Measurements from ENCODE around the gene PLEKHG1. TPM values are rescaled to one million over a fixed set of nuclear protein-coding genes. Genes with fewer than 3 reads are reported as not detected.

Gene PLEKHG1
- total and polyA plus RNA-seq, 12 donors, result 2.1 to 14.5 (median 7.6) TPM

DNA sequence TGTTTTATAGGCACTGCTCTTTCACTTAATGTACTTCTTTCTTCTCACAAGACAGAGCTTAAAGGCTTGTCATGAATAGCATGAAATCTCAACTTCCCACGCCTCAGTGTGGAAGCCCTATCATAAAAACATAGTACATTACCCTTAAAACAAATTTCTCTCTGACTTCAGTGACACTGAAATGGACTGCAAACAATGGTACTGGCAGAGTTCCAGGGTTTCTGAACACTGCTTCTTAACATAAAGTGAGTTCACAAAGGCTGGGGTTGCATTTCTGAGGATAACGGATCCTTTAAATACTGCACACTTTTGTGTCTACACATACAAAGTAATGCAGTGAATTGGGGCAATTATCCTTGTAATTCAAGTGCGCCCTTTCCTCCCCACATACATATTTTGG, 32.3 kb upstream of the PLEKHG1 start:
- H3K4me3 ChIP-seq, result no peak overlapping the region
- H3K27ac ChIP-seq, result no peak overlapping the region
- no peaks in the 10 kb centered on the region for H3K9me3 ChIP-seq (replicated peaks in 1 of 3)
- no peaks in the 10 kb centered on the region for H3K4me1 ChIP-seq (replicated peaks in 1 of 2)
- H3K36me3 ChIP-seq (replicated peaks in 1 of 2), result no peaks in the 10 kb centered on the region
- intact Hi-C loops (cut with DNase I), result no loop called here
- no peak for TF ChIP-seq POLR2A (IDR thresholded peaks at IDR 0.05)
- TF ChIP-seq, protein P1, sequence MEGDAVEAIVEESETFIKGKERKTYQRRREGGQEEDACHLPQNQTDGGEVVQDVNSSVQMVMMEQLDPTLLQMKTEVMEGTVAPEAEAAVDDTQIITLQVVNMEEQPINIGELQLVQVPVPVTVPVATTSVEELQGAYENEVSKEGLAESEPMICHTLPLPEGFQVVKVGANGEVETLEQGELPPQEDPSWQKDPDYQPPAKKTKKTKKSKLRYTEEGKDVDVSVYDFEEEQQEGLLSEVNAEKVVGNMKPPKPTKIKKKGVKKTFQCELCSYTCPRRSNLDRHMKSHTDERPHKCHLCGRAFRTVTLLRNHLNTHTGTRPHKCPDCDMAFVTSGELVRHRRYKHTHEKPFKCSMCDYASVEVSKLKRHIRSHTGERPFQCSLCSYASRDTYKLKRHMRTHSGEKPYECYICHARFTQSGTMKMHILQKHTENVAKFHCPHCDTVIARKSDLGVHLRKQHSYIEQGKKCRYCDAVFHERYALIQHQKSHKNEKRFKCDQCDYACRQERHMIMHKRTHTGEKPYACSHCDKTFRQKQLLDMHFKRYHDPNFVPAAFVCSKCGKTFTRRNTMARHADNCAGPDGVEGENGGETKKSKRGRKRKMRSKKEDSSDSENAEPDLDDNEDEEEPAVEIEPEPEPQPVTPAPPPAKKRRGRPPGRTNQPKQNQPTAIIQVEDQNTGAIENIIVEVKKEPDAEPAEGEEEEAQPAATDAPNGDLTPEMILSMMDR (IDR thresholded peaks at IDR 0.05), result no peak
- WGBS, 4 donors, result 72 to 77% (median 74%) methylated on average over 3 of the region's 3 CpGs
- no peak for DNase-seq
- H3K27me3 ChIP-seq, result peaks cover 4% of the 10 kb centered on the region

DNA sequence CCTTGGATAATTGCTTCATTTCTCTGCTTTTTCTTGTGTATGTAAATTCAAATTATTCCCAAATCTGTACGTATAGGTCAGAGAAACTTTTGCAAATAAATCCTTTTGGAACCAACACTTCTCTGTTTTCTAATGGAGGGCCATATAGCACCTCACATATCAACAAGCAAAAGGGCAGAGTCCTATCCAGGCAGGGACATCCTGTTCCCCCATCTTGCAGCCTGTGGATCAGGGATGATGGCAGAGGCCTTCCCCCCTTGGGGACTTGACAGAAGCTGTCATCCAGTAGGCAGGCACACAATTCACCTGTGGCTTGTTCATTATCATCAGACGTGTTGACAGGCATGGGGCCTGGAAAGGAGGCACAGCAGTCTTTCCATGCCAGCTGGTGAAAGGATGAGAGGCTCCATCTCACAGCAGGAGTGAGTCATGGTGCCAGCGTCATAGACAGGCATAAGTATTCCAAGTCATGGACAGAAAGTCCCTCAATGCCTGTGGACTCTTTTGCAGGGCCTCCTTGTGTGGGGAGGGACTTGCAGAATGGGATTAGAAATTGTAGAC, 31.8 kb upstream of the PLEKHG1 start:
- WGBS, 4 donors, result 64 to 76% (median 67%) methylated on average over 3 of the region's 3 CpGs

DNA sequence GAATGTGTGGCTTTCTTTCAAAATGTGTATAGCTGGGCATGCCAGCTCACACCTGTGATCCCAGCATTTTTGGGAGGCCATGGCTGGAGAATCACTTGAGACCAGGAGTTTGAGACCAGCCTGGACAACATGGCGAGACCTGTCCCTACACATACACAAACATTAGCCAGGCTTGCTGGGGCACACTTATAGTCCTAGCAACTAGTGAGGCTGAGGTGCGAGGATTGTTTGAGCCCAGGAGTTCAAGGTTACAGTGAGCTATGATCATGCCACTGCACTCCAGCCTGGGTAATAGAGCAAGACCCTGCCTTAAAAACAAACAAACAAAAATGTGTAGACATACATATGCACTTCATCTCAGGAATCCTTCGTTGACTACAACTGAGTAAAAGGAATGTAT, 31.1 kb upstream of the PLEKHG1 start:
- Histone ChIP-seq H3K9me3 (replicated peaks in 1 of 3) (no peaks in the 10 kb centered on the region), H3K4me3 (no peak overlapping the region), H3K36me3 (replicated peaks in 1 of 2) (no peaks in the 10 kb centered on the region), H3K27me3 (peaks cover 4% of the 10 kb centered on the region), H3K4me1 (replicated peaks in 1 of 2) (no peaks in the 10 kb centered on the region), H3K27ac (no peak overlapping the region)
- no peak for DNase-seq
- 81 to 86% (median 84%) methylated on average over 2 to 3 of the region's 3 CpGs for WGBS, 4 donors
- TF ChIP-seq, protein P1 (IDR thresholded peaks at IDR 0.05), result no peak
- no peak for TF ChIP-seq POLR2A (IDR thresholded peaks at IDR 0.05)
- intact Hi-C loops (cut with DNase I), result no loop called here

More for the DNA sequence above, 31.8 kb upstream of the PLEKHG1 start:
- Histone ChIP-seq H3K9me3 (replicated peaks in 1 of 3) (no peaks in the 10 kb centered on the region), H3K27ac (no peak overlapping the region), H3K36me3 (replicated peaks in 1 of 2) (no peaks in the 10 kb centered on the region), H3K4me3 (no peak overlapping the region), H3K27me3 (peaks cover 4% of the 10 kb centered on the region), H3K4me1 (replicated peaks in 1 of 2) (no peaks in the 10 kb centered on the region)
- DNase-seq, result no peak
- intact Hi-C loops (cut with DNase I), result no loop called here
- TF ChIP-seq, protein P1 (IDR thresholded peaks at IDR 0.05), result no peak
- TF ChIP-seq POLR2A (IDR thresholded peaks at IDR 0.05), result no peak

DNA sequence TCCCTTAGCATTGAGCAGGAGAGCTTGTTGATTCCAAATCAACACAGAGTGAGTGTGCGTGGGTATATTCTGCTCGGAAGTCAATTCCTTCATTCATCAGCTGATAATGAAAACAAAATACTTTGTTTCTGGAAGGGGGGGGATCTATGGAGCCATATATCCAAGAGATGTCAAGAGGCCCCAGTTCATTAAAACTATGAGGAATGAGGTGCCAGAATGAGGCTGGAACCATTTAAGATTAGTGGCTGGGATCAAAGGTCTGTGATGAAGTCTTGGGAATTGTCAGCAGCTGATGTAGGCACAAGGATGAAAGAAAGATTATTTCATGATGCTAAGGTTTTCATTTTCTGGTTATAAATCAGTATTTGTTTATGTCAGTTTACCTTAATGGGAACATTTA, 30.5 kb upstream of the PLEKHG1 start:
- H3K27ac ChIP-seq, result no peak overlapping the region
- intact Hi-C loops (cut with DNase I), result no loop called here
- H3K4me1 ChIP-seq (replicated peaks in 1 of 2), result no peaks in the 10 kb centered on the region
- peaks cover 4% of the 10 kb centered on the region for H3K27me3 ChIP-seq
- no peak overlapping the region for H3K4me3 ChIP-seq
- WGBS, 4 donors, result 66 to 83% (median 81%) methylated on average over 2 of the region's 2 CpGs
- H3K36me3 ChIP-seq (replicated peaks in 1 of 2), result no peaks in the 10 kb centered on the region
- TF ChIP-seq POLR2A (IDR thresholded peaks at IDR 0.05), result no peak
- TF ChIP-seq, protein P1 (IDR thresholded peaks at IDR 0.05), result no peak
- no peaks in the 10 kb centered on the region for H3K9me3 ChIP-seq (replicated peaks in 1 of 3)
- DNase-seq, result no peak
